Subcutaneous adipose tissue (tissue), 4 donors: ENCODE results near the gene INIP. TPM values are rescaled to one million over a fixed set of nuclear protein-coding genes. Genes with fewer than 3 reads are reported as not detected.

ENCODE experiments used
- total RNA-seq, 4 donors: library from RNA; depleted of rRNA; stranded (reverse); fragments of >200 nt; gene quantifications; one replicate each; pipeline ENCODE4 v1.1.0, GENCODE V29; 2016
- TF ChIP-seq, protein P1 (sequence below): fragments of 450-650 bp; IDR thresholded peaks from one replicate; pipeline ENCODE4 v1.5.1; 2016; ENCODE audit warnings: low read depth, mild to moderate bottlenecking, control low read depth, antibody characterized with exemption, moderate library complexity

Gene INIP
- total RNA-seq, 4 donors from 2014 or later = 14.5 to 30.6 (median 20.2) TPM

DNA sequence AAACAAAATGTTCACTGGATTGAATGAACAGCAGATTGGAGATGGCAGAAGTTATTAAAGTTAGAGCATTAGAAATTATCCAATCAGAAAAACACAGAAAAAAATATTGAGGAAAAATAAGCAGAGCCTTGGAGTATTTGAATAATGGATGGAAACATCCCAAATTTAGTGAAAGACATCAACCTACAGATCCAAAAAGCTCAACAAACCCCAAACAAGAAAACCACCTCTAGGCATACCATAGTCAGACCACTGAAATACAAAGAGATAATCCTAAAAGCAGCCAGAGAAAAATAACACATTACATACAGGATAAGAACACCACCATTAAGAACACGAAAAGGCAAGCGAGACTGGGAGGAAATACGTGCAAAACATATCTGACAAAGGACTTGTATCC lies 5.2 kb downstream of the INIP start:
- TF ChIP-seq, protein P1, sequence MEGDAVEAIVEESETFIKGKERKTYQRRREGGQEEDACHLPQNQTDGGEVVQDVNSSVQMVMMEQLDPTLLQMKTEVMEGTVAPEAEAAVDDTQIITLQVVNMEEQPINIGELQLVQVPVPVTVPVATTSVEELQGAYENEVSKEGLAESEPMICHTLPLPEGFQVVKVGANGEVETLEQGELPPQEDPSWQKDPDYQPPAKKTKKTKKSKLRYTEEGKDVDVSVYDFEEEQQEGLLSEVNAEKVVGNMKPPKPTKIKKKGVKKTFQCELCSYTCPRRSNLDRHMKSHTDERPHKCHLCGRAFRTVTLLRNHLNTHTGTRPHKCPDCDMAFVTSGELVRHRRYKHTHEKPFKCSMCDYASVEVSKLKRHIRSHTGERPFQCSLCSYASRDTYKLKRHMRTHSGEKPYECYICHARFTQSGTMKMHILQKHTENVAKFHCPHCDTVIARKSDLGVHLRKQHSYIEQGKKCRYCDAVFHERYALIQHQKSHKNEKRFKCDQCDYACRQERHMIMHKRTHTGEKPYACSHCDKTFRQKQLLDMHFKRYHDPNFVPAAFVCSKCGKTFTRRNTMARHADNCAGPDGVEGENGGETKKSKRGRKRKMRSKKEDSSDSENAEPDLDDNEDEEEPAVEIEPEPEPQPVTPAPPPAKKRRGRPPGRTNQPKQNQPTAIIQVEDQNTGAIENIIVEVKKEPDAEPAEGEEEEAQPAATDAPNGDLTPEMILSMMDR = no peak

DNA sequence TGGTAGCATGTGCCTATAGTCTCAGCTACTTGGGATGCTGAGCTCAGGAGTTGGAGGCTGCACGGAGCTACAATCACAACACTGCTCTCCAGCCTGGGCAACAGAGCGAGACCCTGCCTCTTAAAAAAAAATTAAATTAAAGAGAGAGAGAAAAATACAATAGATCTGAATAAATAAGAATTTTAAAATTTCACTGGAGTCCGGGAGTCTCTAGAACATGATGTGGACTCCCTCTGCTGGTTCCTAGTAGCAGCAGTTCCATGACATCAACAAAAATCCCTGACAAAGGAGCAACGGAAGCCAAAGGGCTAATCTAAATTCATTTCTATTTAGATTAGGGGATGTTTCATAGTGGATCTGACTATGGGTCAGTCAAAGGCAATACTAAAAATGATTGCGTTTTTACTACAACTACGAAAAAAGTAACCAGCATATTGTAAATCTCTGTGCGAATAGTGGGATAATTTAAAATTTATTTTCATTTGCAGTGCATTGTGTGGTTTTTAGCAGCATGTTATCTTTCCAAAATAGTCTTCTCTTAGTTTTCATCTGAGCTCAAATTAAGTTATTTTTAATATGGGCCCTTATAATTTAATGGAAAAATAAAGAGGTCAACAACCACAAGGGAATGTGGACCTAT lies 6.7 kb downstream of the INIP start:
- TF ChIP-seq, protein P1 = no peak

DNA sequence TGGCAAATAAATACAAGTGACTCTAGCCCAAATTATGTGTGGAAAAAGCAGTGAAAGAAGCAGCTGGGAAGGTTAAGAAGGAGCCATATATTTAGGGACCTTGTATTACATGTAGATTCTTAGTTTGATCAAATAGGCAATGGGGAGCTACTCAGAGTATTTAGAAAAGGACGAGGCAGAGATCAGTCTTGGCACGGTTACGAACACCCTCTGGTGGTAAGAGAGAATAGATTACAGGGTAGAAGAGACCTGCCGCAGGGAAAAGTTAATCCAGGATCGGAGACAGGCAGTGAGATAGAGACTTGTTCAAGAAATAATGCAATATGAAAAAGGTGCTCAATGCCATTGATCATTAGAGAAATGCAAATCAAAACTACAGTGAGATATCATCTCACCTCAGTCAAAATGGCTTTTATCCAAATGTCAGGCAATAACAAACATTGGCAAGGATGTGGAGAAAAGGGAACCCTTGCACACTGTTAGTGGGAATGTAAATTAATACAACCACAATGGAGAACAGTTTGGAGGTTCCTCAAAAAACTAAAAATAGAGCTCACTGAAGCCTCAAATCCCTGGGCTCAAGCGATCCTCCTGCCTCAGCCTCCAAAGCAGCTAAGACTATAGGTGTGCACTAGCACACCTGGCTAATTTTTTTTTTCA lies 12.0 kb downstream of the INIP start:
- TF ChIP-seq, protein P1 = no peak

DNA sequence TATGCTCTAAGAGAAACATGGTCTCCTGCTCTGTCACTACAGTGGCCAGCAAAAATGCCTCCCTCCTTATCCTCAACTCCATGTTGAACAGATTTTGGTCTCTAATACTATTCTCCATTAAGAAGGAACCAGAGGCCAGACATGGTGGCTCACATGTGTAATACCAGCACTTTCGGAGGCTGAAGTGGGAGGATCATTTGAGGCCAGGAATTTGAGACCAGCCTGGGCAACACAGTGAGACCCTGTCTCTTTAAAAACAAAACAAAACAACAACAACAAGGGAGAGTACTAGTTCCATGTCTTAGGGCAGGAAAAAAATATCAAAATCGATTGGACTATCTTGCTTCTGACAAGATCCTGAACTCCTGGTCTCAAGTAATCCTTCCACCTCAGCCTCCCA lies 14.6 kb downstream of the INIP start:
- TF ChIP-seq, protein P1 = no peak

DNA sequence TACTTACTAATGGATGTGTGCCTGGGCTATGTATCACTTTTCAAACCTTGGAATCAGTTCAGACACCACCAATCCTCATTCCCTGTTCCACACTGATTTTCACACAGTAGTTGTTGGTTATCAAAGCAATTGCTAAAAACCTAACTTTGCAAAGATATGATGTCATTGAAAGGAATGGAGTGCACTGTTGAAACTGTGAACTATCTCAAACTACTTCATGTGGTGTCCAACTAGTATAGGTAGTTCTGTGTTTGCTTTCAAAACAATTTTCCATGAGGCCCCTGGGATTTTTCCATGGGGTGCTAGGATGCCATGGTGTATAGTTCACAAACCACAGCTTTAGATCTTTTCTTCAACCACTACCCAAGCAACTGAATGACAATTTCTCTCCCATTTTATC lies 17.8 kb downstream of the INIP start:
- TF ChIP-seq, protein P1 = no peak

DNA sequence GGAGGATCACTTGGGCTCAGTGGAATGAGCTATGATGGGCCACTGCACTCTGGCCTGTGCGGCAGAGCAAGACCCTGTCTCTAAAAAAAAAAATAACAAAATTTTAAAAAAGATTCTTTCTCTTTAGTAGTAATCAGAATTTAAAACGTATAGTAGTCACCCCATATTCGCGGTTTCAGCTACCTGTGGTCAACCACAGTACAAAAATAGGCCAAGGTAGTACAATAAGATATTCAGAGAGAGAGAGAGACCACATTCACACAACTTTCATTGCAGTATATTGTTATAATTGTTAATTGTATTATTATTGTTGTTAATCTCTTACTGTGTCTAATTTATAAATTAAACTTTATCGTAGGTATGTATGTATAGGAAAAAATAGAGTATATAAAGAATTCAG lies 18.7 kb downstream of the INIP start:
- TF ChIP-seq, protein P1 = no peak

DNA sequence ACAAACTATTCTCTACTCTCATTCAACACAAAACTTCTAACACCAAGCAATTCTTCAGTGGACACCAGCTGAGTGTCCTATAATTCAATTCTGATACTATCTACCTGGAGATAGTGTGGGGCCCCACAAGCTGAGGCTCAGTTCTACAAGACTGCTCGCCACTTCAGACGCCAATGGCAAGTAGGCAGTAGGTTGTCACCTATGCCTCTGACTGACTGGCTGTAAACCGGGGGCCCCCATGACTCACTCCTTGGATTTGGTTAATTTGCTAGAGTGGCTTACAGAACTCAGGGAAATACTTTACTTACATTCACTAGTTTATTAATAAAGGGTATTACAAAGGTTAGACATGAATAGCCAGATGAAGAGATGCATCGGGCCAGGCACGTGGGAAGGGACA lies 21.5 kb downstream of the INIP start:
- TF ChIP-seq, protein P1 = no peak
